Esophagus muscularis mucosa (tissue), 4 donors: ENCODE data around the gene ACSF2.

Experiments
- EP300 ChIP-seq: sonication (generic); formaldehyde crosslinking; IDR thresholded peaks from one replicate; pipeline ENCODE4 v1.6.1; 2017; ENCODE audit warnings: antibody characterized with exemption
- POLR2A ChIP-seq: fragments of 450-650 bp; IDR thresholded peaks from one replicate; pipeline ENCODE4 v1.6.1; 2017; ENCODE audit warnings: antibody characterized with exemption, moderate library complexity, mild to moderate bottlenecking, low read depth
- POLR2AphosphoS5 ChIP-seq, 2 donors: sonication (generic); formaldehyde crosslinking; IDR thresholded peaks; one replicate each; pipeline ENCODE4 v1.6.1; 2017; ENCODE audit warnings: antibody characterized with exemption in 2 of 2
- TF ChIP-seq, protein P1 (sequence below), 3 experiments: fragments of 200-600 bp in 2 of 3; fragments of 450-650 bp in 1 of 3; sonication (generic) in 2 of 3; IDR thresholded peaks; one replicate each; pipeline ENCODE4 v1.5.1; 2017 to 2019; ENCODE audit warnings: antibody characterized with exemption in 3 of 3, mild to moderate bottlenecking in 2 of 3, moderate library complexity in 1 of 3

DNA sequence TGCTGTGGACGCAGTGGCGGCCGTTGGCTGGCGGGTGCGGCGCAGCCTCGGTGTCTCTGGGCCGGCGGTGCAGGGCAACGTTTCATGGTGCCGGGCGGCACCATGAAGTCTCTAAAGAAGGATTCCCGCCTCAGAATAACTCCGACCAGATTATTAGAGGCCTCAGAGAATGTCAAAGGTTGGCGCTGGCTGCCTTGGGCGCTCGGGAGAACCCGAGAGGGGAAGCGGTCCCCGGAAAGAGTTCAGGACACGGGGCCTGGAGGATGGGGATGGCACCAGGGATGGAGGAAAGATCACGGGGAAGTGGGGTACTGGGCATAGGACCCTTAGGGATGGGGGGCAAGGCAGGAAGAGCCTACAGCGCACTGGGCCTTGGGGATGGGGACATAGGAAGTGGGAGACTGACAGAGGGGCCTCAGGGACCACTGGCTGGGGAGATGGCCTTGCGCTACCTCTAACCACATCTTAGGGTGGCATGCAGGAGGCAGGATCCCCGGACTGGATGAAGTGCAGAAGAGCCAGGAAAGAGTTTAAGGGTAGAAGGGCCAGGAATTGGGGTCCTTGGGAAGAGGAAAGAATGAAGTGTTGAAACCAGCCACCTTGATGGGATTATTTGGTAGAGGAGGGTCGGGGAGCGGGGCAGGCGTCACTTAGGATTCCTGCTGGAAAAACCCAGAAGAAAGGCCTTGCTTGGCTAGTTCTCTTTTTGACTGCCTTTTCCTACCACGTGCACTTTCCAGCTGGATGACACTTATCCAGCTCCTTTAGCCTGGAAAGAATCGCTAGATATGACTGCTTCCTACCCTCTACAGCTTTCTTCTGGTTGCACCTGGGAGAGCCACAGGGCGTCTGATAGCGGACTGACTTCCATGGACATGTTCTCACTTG lies 82.8 kb downstream of the ACSF2 start:
- TF ChIP-seq EP300: no peak
- TF ChIP-seq, protein P1, sequence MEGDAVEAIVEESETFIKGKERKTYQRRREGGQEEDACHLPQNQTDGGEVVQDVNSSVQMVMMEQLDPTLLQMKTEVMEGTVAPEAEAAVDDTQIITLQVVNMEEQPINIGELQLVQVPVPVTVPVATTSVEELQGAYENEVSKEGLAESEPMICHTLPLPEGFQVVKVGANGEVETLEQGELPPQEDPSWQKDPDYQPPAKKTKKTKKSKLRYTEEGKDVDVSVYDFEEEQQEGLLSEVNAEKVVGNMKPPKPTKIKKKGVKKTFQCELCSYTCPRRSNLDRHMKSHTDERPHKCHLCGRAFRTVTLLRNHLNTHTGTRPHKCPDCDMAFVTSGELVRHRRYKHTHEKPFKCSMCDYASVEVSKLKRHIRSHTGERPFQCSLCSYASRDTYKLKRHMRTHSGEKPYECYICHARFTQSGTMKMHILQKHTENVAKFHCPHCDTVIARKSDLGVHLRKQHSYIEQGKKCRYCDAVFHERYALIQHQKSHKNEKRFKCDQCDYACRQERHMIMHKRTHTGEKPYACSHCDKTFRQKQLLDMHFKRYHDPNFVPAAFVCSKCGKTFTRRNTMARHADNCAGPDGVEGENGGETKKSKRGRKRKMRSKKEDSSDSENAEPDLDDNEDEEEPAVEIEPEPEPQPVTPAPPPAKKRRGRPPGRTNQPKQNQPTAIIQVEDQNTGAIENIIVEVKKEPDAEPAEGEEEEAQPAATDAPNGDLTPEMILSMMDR (IDR thresholded peaks at IDR 0.05): no peak
- no peak for TF ChIP-seq POLR2A
- TF ChIP-seq POLR2AphosphoS5 (IDR thresholded peaks at IDR 0.05): no peak
